Measurements from ENCODE around the gene DHRSX. TPM values are rescaled to one million over a fixed set of nuclear protein-coding genes. Genes with fewer than 3 reads are reported as not detected.
A peak's percentile ranks its signal among the peaks of the same experiment; 100 is the strongest.
"Not testable (repeated sequence)": the region's sequence is repeated elsewhere in the genome, so short reads cannot be mapped to it uniquely, and the experiment has no call there.

DHRSX gene
- total and polyA plus RNA-seq, 9 of the 15 experiments (the other 6 are each of a cell fraction or from before 2014, with no cell fraction given), result 0.59 to 11.0 (median 6.2) TPM

- H3K9me3 ChIP-seq (replicated peaks; ENCODE audit: control insufficient read depth, insufficient read depth, low read depth, low read length); H3K4me2 ChIP-seq (ENCODE audit: insufficient read depth, low read length); FAIRE-seq; H3K9ac ChIP-seq (ENCODE audit: insufficient read depth in 1 of 2, low read depth in 2 of 2, low read length in 2 of 2); H3K4me1 ChIP-seq (replicated peaks in 1 of 2; ENCODE audit: control insufficient read depth in 2 of 2, insufficient read depth in 2 of 2, low read length in 2 of 2); CTCF ChIA-PET (ENCODE audit: low intra/inter-chr PET ratio); H3K27ac ChIP-seq (ENCODE audit: extremely low read depth, low read depth, low read length); H3K27me3 ChIP-seq (ENCODE audit: control insufficient read depth in 2 of 2, insufficient read depth in 2 of 2, low read length in 2 of 2); BruUV-seq (replicated peaks); POLR2A ChIA-PET; intact Hi-C loops (cut with micrococcal nuclease); H4K20me1 ChIP-seq (replicated peaks; ENCODE audit: control insufficient read depth, insufficient read depth, low read length); H3K9me1 ChIP-seq (ENCODE audit: control insufficient read depth, insufficient read depth, low read length); ATAC-seq; DNase-seq (ENCODE audit: extremely low read depth in 1 of 4, low spot score in 3 of 4); H3K4me3 ChIP-seq; in situ Hi-C loops (cut with MboI); H3K36me3 ChIP-seq (ENCODE audit: control insufficient read depth, insufficient read depth, low read length); H2AFZ ChIP-seq (ENCODE audit: low read depth, low read length); H3K79me2 ChIP-seq (ENCODE audit: control insufficient read depth, insufficient read depth, low read length): not testable (repeated sequence)
- TF ChIP-seq ZNF146 (CRISPR knock-in tag; IDR thresholded peaks at IDR 0.05; ENCODE audit: unreplicated experiment), result peak; percentile 49
- whole genome bisulfite sequencing (ENCODE audit: insufficient coverage, low coverage, missing lambda C conversion rate), result 85% methylated on average over 2 of the region's 4 CpGs
Measured at GRCh38 chrX:2359522-2359921, 141.3 kb downstream of the DHRSX start.

- in situ Hi-C loops (cut with MboI), result no loop called here
- POLR2A ChIA-PET, result no interaction called here
- WGBS (ENCODE audit: insufficient coverage, low coverage, missing lambda C conversion rate), result 12% methylated on average over 17 of the region's 19 CpGs
- TF ChIP-seq SMARCE1 (IDR thresholded peaks at IDR 0.05), result peak; percentile 79
- no peak for TF ChIP-seq SETDB1 (IDR thresholded peaks at IDR 0.05; ENCODE audit: low read length)
- TF ChIP-seq MNT (conservative IDR thresholded peaks at IDR 0.05), result peak in 1 of 2 experiments; percentile 34; a peak in 2 of 4 replicates
- 0 out of 2 replicates have a peak, but pooled peaks have one; percentile 7 for TF ChIP-seq NCOR1 (IDR thresholded peaks at IDR 0.05)
- no peak for TF ChIP-seq ZNF830 (CRISPR knock-in tag; IDR thresholded peaks at IDR 0.05)
- 0 out of 2 replicates have a peak, but pooled peaks have one; percentile 31 for TF ChIP-seq HMBOX1 (IDR thresholded peaks at IDR 0.05)
- peak in 1 of 2 experiments; percentile 68; a peak in 1 of 4 replicates for TF ChIP-seq UBTF (IDR thresholded peaks at IDR 0.05; ENCODE audit: borderline replicate concordance in 1 of 2, low read depth in 2 of 2, low read length in 2 of 2)
Measured at GRCh38 chrX:2351999-2352995, 148.5 kb downstream of the DHRSX start.

More at GRCh38 chrX:2351999-2352995, 148.5 kb downstream of the DHRSX start:
- FAIRE-seq (peak; percentile 96), ATAC-seq (peak; percentile 96), DNase-seq (ENCODE audit: extremely low read depth in 1 of 4, low spot score in 3 of 4) (peak; percentile 37 to 78 (median 51))
- Histone ChIP-seq H3K27me3 (ENCODE audit: control insufficient read depth in 2 of 2, insufficient read depth in 2 of 2, low read length in 2 of 2) (no peaks in the 10 kb centered on the region), H3K4me2 (ENCODE audit: insufficient read depth, low read length) (peak overlapping the region; percentile 32), H3K4me1 (replicated peaks in 1 of 2; ENCODE audit: control insufficient read depth in 2 of 2, insufficient read depth in 2 of 2, low read length in 2 of 2) (peaks cover 9 to 15% of the 10 kb centered on the region in 2 experiments; a peak in 3 of 5 replicates), H3K27ac (ENCODE audit: extremely low read depth, low read depth, low read length) (peak overlapping the region; percentile 56; the same call in 2 of the 3 replicates), H3K79me2 (ENCODE audit: control insufficient read depth, insufficient read depth, low read length) (no peaks in the 10 kb centered on the region), H3K9me3 (replicated peaks; ENCODE audit: control insufficient read depth, insufficient read depth, low read depth, low read length) (no peaks in the 10 kb centered on the region), H3K36me3 (ENCODE audit: control insufficient read depth, insufficient read depth, low read length) (no peaks in the 10 kb centered on the region), H3K4me3 (no peak overlapping the region), H2AFZ (ENCODE audit: low read depth, low read length) (peak overlapping the region; percentile 34; the same call in 1 of the 2 replicates), H3K9ac (ENCODE audit: insufficient read depth in 1 of 2, low read depth in 2 of 2, low read length in 2 of 2) (peak overlapping the region; percentile 14 to 81; a peak in 2 of 4 replicates), H4K20me1 (replicated peaks; ENCODE audit: control insufficient read depth, insufficient read depth, low read length) (no peaks in the 10 kb centered on the region), H3K9me1 (ENCODE audit: control insufficient read depth, insufficient read depth, low read length) (no peaks in the 10 kb centered on the region)
- intact Hi-C loops (cut with micrococcal nuclease), result no loop called here
- CTCF ChIA-PET (ENCODE audit: low intra/inter-chr PET ratio), result no interaction called here
- BruUV-seq (replicated peaks), result no TSS peak
